ENCODE results near the gene HLA-E. TPM values are rescaled to one million over a fixed set of nuclear protein-coding genes. Genes with fewer than 3 reads are reported as not detected.
A peak's percentile ranks its signal among the peaks of the same experiment; 100 is the strongest.

Gene HLA-E
- total RNA-seq: 100 to 1,000 TPM; 706 to 753 TPM

DNA sequence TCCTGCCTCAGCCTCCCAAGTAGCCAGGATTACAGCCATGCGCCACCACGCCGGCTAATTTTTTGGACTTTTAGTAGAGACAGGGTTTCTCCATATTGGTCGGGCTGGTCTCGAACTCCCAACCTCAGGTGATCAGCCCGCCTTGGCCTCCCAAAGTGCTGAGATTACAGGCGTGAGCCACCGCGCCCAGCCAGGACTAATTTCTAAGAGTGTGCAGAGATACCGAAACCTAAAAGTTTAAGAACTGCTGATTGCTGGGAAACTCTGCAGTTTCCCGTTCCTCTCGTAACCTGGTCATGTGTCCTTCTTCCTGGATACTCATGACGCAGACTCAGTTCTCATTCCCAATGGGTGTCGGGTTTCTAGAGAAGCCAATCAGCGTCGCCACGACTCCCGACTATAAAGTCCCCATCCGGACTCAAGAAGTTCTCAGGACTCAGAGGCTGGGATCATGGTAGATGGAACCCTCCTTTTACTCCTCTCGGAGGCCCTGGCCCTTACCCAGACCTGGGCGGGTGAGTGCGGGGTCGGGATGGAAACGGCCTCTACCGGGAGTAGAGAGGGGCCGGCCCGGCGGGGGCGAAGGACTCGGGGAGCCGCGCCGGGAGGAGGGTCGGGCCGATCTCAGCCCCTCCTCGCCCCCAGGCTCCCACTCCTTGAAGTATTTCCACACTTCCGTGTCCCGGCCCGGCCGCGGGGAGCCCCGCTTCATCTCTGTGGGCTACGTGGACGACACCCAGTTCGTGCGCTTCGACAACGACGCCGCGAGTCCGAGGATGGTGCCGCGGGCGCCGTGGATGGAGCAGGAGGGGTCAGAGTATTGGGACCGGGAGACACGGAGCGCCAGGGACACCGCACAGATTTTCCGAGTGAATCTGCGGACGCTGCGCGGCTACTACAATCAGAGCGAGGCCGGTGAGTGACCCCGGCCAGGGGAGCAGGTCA, at the start of gene HLA-E:
Gene HLA-E, plus strand, starts transcription at position 429 of the 945 bp plus-strand sequence. Its CDS starts 23 bp downstream, at position 452.
- peak within 1 kb of the TSS; percentile 96 for H3K27ac Mint-ChIP-seq
- CTCF ChIA-PET: interaction anchor here (1.3 to 2.3 kb wide), 2 partner anchors 12 to 15 kb away, joined by 3 to 6 read pairs; no protein-coding TSS in a partner anchor
- H3K9me3 Mint-ChIP-seq: peaks cover 3% of the 10 kb centered on the region
- DNase-seq: peak; percentile 97
- peak within 1 kb of the TSS; percentile 100 for H3K4me3 Mint-ChIP-seq
- H3K4me1 Mint-ChIP-seq: peaks cover 51% of the 10 kb centered on the region
- H3K36me3 Mint-ChIP-seq (ENCODE audit: low read depth): peaks cover 56% of the 10 kb centered on the region
- no peaks in the 10 kb centered on the region for H3K27me3 Mint-ChIP-seq
- POLR2A ChIA-PET: interaction anchor here (1.0 to 1.2 kb wide), 2 partner anchors 27 to 40 kb away, joined by 3 to 5 read pairs; no protein-coding TSS in a partner anchor

GRCh38 chr6:30441171-30441570, 48.1 kb upstream of the HLA-E start:
- no peaks in the 10 kb centered on the region for H3K9me3 Mint-ChIP-seq
- POLR2A ChIA-PET: no interaction called here

DNA sequence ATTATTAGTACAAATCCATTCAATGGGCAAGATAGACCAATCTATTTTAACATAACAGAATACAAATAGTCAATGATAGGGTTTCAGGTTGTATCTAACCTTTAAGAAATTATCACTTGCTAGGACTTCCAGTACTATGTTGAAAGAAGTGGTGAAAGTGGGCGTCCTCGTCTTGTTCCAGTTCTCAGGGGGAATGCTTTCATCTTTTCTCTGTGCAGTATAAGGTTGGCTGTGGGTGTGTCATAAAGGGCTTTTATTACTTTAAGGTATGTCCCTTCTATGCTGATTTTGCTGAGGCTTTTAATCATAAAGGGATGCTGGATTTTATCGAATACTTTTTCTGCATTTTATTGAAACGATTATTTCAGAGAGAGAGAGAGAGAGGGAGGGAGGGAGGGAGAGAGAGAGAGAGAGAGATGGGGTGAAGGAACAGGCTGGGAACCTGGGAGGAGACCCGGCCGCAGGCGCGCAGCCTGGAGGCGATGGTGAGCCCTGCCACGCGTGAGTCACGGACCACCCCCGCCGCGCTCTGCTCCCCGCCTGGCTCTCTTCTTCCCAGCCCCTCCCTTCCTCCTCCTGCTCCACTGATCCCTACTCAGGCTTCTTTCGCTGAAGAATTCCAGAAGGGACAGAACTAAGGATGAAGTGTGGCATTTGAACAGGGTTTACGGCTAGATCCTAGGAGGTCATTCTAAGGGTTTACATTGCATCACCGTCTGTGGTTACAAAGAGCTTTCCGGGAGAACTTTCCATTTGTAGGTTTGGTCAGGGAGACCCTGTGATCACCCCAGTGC, 45.5 kb upstream of the HLA-E start:
- ChIA-PET POLR2A (no interaction called here), CTCF (no interaction called here)
- H3K9me3 Mint-ChIP-seq: no peaks in the 10 kb centered on the region
- DNase-seq: no peak
- H3K36me3 Mint-ChIP-seq (ENCODE audit: low read depth): no peaks in the 10 kb centered on the region
- no peak overlapping the region for H3K4me3 Mint-ChIP-seq
- H3K27ac Mint-ChIP-seq: no peak overlapping the region
- peaks cover 89% of the 10 kb centered on the region for H3K27me3 Mint-ChIP-seq
- peaks cover 5% of the 10 kb centered on the region for H3K4me1 Mint-ChIP-seq

More at GRCh38 chr6:30441171-30441570, 48.1 kb upstream of the HLA-E start:
- H3K27me3 Mint-ChIP-seq: peaks cover 86% of the 10 kb centered on the region
- peaks cover 5% of the 10 kb centered on the region for H3K4me1 Mint-ChIP-seq
- CTCF ChIA-PET: interaction anchor here (0.7 kb wide), 2 partner anchors 12 to 24 kb away, joined by 3 read pairs; no protein-coding TSS in a partner anchor
- no peak overlapping the region for H3K27ac Mint-ChIP-seq
- H3K36me3 Mint-ChIP-seq (ENCODE audit: low read depth): no peaks in the 10 kb centered on the region
- DNase-seq: no peak
- H3K4me3 Mint-ChIP-seq: no peak overlapping the region

DNA sequence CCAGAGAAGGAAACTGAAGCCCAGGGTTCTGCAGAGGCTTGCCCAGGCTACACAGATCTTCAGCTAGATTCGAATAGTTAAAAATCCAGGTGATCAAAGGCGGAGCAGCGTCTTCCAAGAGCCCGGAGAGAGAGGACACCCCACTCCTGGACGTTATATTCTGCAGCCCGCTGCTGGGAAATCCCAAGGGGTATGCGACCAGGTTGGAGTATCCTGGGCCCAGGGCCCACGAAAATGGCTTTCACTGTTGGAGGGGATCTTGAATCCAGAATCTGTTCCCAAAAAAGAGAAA, 44.9 kb upstream of the HLA-E start:
- Mint-ChIP-seq H3K27me3 (peaks cover 89% of the 10 kb centered on the region), H3K36me3 (ENCODE audit: low read depth) (no peaks in the 10 kb centered on the region), H3K27ac (no peak overlapping the region), H3K4me1 (peaks cover 5% of the 10 kb centered on the region), H3K4me3 (no peak overlapping the region), H3K9me3 (no peaks in the 10 kb centered on the region)
- ChIA-PET CTCF (no interaction called here), POLR2A (no interaction called here)
- DNase-seq: no peak

- H3K27me3 Mint-ChIP-seq: peaks cover 87% of the 10 kb centered on the region
- H3K9me3 Mint-ChIP-seq: no peaks in the 10 kb centered on the region
- CTCF ChIA-PET: no interaction called here
Measured at GRCh38 chr6:30446259-30446658, 43.0 kb upstream of the HLA-E start.

DNA sequence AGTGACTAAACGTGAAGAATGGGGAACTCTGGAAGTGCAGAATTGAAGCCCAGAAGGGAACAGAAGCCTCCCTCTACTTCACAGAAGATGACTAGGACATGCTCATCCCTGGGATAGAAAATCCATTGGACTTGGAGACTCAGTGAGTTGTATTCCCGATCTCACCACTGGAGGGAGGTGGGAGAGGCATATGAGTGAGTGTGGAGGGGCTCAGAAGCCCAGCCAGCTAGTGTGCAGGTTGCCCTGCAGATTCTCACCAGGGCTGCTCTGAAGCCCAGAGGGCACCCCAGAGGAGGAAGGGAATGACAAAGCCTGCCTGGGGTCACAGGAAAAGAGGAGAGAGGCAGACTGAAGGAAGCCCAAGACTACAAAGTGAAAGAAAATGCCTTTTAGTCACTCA, 42.1 kb upstream of the HLA-E start:
- ChIA-PET POLR2A (no interaction called here), CTCF (interaction anchor here (1.1 to 1.2 kb wide), 2 partner anchors 34 to 36 kb away, joined by 3 to 4 read pairs; no protein-coding TSS in a partner anchor)

More at GRCh38 chr6:30446259-30446658, 43.0 kb upstream of the HLA-E start:
- H3K27ac Mint-ChIP-seq: no peak overlapping the region
- peaks cover 18% of the 10 kb centered on the region for H3K4me1 Mint-ChIP-seq
- no peak for DNase-seq
- no peak overlapping the region for H3K4me3 Mint-ChIP-seq
- POLR2A ChIA-PET: no interaction called here
- H3K36me3 Mint-ChIP-seq (ENCODE audit: low read depth): no peaks in the 10 kb centered on the region

GRCh38 chr6:30450548-30450908, 38.8 kb upstream of the HLA-E start:
- no peaks in the 10 kb centered on the region for H3K9me3 Mint-ChIP-seq
- ChIA-PET POLR2A (interaction anchor here (0.5 kb wide), 1 partner anchor 99 kb away, joined by 4 read pairs; no protein-coding TSS in a partner anchor), CTCF (interaction anchor here (0.6 to 2.2 kb wide), 6 partner anchors 15 to 1012 kb away, joined by 3 to 14 read pairs (median 5); no protein-coding TSS in a partner anchor)
- H3K4me3 Mint-ChIP-seq: peak overlapping the region; percentile 2
- no peak for DNase-seq
- H3K4me1 Mint-ChIP-seq: peaks cover 33% of the 10 kb centered on the region
- H3K27ac Mint-ChIP-seq: peak overlapping the region; percentile 48
- no peaks in the 10 kb centered on the region for H3K36me3 Mint-ChIP-seq (ENCODE audit: low read depth)
- peaks cover 91% of the 10 kb centered on the region for H3K27me3 Mint-ChIP-seq

More for the DNA sequence above, 42.1 kb upstream of the HLA-E start:
- no peaks in the 10 kb centered on the region for H3K9me3 Mint-ChIP-seq
- H3K27me3 Mint-ChIP-seq: peaks cover 89% of the 10 kb centered on the region
- no peak overlapping the region for H3K4me3 Mint-ChIP-seq
- H3K36me3 Mint-ChIP-seq (ENCODE audit: low read depth): no peaks in the 10 kb centered on the region
- H3K4me1 Mint-ChIP-seq: peaks cover 28% of the 10 kb centered on the region
- H3K27ac Mint-ChIP-seq: no peak overlapping the region
- no peak for DNase-seq

DNA sequence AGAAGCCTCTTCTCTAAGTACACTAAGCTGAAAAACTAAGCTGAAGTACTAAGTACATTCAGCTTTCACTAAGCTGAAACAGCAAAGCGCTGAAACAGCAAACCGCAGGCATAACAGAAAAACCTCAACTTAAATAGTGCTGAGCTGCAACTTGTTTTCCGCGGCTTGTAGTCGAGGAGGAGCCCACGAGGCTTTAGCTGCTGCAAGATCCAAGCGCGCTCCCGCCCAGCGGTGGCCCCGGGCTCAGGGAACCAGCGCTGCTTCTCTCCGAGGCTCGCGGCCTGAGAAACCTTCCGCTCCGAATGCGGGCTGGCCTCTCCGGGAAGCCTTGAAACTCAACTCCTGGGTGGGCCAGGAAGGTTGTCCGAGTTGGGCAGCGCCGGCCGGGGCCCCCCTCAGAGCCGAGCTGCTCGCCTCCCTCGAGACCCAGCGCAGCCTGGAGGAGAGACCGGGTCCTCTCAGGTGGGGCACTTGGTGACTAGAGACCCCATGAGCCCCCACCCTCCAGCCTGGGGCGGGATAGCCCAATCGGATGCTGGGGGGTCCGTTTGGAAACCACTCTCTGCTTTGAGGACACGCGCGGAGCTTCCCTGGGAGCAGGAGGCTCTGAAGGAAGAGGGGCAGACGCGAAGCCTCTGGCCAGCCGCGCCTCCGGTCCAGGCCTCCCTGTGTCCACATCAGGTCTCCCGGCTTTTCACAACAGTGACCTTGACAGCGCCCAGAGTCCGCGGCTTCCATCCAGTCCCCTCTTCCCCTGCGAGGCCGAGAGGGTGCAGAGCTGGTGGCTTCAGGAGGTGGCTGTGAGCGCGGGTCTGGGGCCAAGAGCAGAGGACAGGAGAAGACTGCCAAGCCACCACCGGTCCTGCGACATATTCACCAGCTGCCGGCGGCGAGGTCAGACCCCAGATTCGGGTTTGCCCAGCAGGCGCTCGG, 38.1 kb upstream of the HLA-E start:
- Mint-ChIP-seq H3K4me1 (peaks cover 33% of the 10 kb centered on the region), H3K27ac (peak overlapping the region; percentile 48), H3K9me3 (no peaks in the 10 kb centered on the region), H3K27me3 (peaks cover 91% of the 10 kb centered on the region), H3K36me3 (ENCODE audit: low read depth) (no peaks in the 10 kb centered on the region), H3K4me3 (peak overlapping the region; percentile 2)
- ChIA-PET POLR2A (no interaction called here), CTCF (interaction anchor here (0.6 to 2.2 kb wide), 11 partner anchors 14 to 878 kb away, joined by 3 to 14 read pairs (median 3); no protein-coding TSS in a partner anchor)
- peak; percentile 78 for DNase-seq

DNA sequence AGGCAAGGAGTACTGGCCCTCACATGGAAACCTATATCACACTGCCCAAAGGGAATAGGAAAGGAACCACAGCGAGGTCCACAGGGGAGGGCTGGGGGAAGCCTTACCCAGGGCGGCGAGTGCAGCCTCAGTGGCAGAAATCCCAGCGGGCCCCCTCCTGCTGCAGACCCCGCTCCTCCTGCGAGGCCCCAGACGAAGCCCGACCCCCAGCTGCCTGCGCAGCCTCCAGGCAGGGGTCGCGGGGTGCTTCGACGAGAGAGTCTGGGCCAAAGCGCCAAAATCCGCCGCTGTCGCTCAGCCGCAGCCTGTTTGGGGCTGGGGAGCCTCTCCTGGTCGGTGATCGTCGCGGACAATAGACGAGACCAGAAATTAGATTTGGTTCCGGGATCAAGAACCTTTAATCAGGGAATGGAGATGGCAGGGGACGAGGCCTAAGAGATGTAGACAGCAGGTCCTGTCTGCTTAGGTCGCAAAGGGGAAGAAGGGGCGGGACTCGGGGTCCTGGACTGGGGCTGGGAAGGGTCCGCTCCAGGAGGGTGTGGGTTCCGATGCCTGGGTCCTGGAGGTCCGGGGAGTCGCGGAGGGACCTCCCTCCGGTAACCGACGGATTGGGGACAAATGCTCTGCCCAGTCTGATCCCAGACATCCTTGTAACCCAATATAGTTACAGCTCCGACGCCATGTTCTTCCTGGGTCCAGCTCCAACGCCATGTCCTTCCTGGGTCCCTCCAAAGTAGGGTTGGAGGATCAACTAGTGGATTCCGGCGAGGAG, 36.4 kb upstream of the HLA-E start:
- POLR2A ChIA-PET: no interaction called here
- Mint-ChIP-seq H3K9me3 (no peaks in the 10 kb centered on the region), H3K27ac (no peak overlapping the region), H3K4me3 (no peak overlapping the region), H3K36me3 (ENCODE audit: low read depth) (no peaks in the 10 kb centered on the region), H3K27me3 (peaks cover 88% of the 10 kb centered on the region), H3K4me1 (peaks cover 33% of the 10 kb centered on the region)
- CTCF ChIA-PET: interaction anchor here (0.6 to 1.9 kb wide), 27 partner anchors 11 to 562 kb away, joined by 3 to 13 read pairs (median 4); partner anchors contain the start of gene RPP21
- no peak for DNase-seq

- ChIA-PET POLR2A (no interaction called here), CTCF (interaction anchor here (0.6 to 1.8 kb wide), 26 partner anchors 10 to 561 kb away, joined by 3 to 13 read pairs (median 4); partner anchors contain the start of gene RPP21)
- Mint-ChIP-seq H3K27ac (no peak overlapping the region), H3K9me3 (no peaks in the 10 kb centered on the region), H3K4me1 (peaks cover 33% of the 10 kb centered on the region), H3K27me3 (peaks cover 88% of the 10 kb centered on the region), H3K4me3 (no peak overlapping the region), H3K36me3 (ENCODE audit: low read depth) (no peaks in the 10 kb centered on the region)
- DNase-seq: peak; percentile 86
Measured at GRCh38 chr6:30453508-30454116, 35.7 kb upstream of the HLA-E start.

DNA sequence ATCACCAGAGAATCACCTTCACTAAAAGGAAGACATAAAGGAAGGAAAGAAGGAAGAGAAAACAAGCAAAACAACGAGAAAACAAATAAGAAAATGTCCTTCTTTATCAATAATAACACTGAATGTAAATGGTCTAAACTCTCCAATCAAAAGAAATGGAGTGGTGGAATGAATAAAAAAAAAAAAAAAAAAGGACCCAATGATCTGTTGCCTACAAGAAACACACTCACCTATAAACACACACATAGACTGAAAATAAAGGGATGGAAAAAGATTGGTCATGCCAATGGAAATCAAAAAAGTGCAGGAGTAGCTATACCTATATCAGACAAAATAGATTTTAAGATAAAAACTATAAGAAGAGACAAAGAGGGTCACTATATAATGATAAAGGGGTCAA, 30.2 kb upstream of the HLA-E start:
- POLR2A ChIA-PET: no interaction called here
- H3K27ac Mint-ChIP-seq: no peak overlapping the region
- H3K36me3 Mint-ChIP-seq (ENCODE audit: low read depth): peaks cover 2% of the 10 kb centered on the region
- CTCF ChIA-PET: no interaction called here
- H3K4me3 Mint-ChIP-seq: no peak overlapping the region
- peaks cover 92% of the 10 kb centered on the region for H3K27me3 Mint-ChIP-seq
- peaks cover 9% of the 10 kb centered on the region for H3K9me3 Mint-ChIP-seq
- no peak for DNase-seq
- H3K4me1 Mint-ChIP-seq: peaks cover 11% of the 10 kb centered on the region
